COR-L47 (cell line): ENCODE data around the gene PPP1R9A.

Experiments used
- DNase-seq: peaks from one replicate; lab custom pipeline; 2025; lab: John Stamatoyannopoulos, UW

The PPP1R9A gene

DNA sequence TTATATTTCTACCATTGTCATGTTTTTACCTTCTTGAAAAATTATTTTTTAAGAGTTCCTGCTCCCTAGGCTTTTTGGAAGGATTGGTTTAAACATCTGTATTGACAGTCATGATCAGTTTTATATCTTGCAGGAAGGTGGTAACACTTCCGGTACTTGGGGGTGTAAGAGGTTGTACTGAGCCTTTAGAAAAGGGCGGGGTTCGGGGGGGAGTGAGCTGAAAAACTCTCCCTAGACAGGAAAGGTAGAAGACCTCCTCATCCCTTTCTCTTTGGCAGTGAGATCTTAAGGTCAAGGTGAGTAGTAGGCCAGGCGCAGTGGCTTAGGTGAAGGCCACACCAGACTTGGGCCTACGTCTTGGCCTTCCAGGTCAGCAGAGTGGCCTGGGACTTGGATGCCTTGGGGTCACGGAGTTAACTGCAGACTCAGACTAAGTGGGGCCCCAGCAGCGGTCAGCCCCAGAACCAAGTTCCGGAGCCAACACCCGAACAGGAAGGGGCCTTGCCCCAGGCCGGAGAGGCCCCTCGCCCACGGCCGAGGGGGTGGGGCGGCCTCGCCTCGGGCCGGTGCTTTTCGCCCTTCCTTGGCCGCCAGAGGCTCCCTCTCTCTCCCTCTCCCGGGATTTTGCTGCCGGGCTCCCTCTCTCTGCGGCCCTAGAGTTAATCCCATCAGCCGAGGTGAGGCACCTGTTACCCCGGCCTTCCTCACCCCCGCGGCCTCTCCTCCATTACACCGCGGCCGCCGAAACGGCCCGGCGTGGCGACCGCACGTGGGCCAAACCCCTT, at the start of gene PPP1R9A:
PPP1R9A (plus strand) TSS at position 569 of the 785 bp plus-strand sequence. CDS start 2,520 bp downstream, outside the sequence.
- peak; percentile 51 for DNase-seq

DNA sequence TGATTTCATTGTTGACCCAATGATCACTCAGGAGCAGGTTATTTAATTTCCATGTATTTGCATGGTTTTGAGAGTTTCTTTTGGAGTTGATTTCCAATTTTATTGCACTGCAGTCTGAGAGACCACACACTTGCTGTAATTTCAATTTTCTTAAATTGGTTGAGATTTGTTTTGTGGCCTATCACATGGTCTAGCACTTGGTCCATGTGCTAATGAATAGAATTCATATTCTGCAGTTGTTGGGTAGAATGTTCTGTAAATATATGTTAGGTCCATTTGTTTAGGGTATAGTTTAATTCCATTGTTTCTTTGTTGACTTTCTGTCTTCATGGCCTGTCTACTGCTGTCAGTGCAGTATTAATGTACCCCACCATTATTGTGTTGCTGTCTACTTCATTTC, 36.3 kb upstream of the PPP1R9A start:
- no peak for DNase-seq

DNA sequence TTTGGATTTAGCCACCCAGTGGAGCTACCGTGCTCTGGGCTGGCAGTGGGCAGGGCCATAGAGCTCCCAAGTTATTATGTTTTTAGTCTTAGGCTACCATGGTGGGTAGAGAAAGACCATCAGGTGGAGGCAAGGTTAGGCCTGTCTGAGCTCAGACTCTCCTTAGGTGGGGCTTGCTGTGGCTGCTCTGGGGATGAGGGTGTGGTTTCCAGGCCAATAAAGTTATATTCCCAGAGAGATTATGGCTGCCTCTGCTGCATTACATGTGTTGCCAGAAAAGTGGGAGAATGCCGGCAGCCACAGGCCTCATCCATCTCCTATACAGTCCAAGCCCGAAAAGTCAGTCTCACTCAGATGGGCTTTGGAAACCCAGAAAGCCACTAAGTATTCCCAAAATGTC, 34.2 kb upstream of the PPP1R9A start:
- no peak for DNase-seq

DNA sequence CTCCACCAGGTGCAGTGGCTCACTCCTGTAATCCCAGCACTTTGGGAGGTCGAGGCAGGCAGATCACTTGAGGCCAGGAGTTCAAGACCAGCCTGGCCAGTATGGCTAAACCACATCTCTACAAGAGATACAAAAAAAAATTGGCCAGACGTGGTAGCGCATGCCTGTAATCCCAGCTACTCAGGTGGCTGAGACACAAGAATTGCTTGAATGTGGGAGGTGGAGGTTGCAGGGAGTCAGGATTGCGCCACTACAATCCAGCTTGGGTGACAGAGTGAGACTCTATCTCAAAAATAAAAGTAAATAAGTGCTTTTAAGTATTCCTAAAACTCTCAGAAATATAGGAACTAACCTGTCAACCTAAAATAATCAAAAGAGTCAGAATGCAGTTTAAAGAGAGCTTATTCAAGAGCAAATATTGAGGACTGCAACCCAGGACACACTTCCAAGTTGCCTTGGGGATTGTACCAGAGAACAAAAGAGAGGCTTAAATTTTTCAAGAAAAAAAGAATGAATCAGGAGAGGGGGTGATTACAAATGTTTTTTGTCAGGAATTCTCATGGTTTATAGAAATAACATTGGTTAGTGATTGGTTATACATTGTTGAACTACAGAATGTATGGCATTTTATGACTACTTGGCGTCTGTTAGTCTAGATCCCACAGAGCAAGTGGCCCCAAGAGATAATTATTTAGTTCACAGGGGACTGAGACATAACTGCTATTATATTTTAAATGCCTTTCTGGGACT, 33.2 kb upstream of the PPP1R9A start:
- DNase-seq, result no peak

DNA sequence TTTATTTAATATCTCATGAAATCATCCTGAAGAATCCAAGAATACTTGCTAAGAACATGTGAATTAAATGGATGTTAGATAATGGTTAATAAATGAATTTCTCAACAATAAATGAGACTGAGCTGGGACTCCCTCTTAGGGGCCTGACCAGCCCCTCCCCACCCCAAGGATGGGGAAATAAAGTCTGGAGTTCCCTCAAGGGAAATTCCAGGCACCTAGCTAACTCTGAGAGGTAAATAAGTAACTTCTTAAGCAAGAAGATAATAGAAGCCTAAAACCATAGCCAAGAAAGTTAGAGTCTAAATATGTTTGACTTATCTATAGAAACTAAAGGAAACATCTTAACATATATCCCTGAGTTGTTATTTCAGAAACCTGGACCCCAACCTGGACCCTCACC, 32.2 kb upstream of the PPP1R9A start:
- no peak for DNase-seq

GRCh38 chr7:94877731-94878670, 29.4 kb upstream of the PPP1R9A start:
- no peak for DNase-seq

DNA sequence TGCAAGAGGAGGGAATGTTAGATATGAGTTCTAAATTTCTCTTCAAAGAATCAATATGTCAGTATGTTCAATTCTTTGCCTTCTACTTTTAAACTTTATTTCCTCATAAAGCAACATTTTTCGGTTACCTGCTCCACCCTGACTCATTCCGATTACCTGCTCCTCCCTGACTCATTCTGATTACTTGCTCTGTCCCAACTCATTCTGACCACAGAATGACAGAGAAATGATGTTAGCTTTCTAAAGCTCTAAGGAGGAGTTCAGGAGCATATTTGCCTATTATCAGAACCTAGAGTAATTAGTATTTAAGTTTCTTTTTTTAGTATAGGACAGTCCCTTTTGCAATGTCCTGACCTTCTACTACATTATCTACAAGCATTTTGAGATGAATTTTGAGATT, 24.5 kb upstream of the PPP1R9A start:
- no peak for DNase-seq

GRCh38 chr7:94883616-94884015, 23.8 kb upstream of the PPP1R9A start:
- DNase-seq, result no peak

- peak; percentile 45 for DNase-seq
Observed at GRCh38 chr7:94888551-94888950, 18.8 kb upstream of the PPP1R9A start.

DNA sequence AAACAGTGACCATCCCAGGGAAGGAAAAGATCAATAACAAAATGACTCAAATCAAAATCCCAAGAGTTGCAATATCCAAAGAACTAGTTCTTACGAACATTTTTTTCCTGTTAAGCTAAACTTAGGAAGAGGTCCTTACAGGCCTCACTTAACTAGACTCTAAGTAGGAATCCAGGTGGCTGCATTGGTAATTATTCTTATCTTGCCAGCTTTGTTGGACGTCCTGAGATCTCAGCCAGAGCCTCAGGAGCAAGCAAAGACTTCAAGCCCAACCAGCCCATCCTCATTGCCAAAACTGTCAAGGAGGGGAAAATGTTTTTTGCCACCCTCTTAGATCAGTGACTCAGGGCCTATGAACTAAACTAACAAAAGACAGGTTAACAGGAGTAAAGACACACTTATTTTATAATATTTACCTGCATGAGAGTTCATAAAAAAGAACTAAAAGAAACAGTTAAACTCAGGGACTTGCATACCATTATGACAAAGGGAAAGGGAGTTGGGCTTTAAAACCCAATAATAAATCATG, 18.3 kb upstream of the PPP1R9A start:
- DNase-seq, result no peak

DNA sequence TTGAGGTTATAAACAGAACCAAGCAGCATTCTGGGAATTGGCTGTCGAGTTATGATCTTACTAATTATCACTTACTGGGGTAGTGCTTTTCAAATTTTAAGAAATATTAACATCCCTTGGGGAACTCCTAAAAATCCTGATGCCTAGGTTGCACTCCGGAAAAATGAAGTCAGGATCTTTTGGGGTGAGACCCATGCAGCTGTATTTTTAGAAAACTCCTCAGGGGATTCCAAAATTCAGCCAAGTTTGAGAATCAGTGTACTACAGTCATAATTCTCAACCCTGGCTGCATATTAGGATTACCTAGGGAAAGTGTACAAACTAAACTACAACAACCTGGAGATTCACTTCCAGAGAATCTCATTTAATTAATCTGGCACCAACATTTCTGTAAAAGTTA, 17.2 kb upstream of the PPP1R9A start:
- no peak for DNase-seq

DNA sequence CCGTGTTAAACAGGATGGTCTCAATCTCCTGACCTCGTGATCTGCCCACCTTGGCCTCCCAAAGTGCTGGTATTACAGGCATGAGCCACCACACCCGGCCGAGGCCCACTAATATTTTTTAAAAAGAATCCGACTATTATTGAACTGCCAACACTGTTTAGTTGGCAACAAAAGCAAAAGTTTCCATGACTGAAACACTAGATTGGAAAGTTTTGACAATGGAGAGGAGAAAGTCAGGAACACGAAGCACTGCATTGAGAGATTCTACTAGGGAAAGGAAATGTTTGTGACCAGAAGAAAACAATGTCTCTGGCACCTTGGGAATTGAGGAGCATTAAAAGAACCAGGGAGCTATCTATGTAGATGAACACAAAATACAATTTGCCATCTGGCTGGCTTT, 13.7 kb upstream of the PPP1R9A start:
- DNase-seq, result no peak

GRCh38 chr7:94897541-94897940, 9.9 kb upstream of the PPP1R9A start:
- no peak for DNase-seq

DNA sequence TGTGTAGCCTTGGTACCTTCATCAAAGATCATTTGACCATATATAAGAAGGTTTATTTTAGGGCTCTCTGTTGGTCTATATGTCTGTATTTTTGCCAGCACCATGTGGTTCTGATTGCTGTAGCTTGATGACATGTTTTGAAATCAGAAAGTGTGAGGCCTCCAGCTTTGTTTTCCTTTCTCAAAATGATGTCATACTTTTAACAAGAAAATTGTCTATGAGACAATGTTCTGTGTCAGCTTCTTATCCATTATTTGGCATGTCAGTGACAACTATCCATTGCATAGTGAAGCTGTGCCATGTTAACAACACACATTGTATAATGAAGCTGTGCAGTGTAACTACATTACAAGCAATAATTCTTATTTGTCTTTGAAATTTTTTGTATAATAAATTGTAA, 9.1 kb upstream of the PPP1R9A start:
- no peak for DNase-seq

- DNase-seq, result no peak
Observed at GRCh38 chr7:94901981-94902380, 5.4 kb upstream of the PPP1R9A start.

DNA sequence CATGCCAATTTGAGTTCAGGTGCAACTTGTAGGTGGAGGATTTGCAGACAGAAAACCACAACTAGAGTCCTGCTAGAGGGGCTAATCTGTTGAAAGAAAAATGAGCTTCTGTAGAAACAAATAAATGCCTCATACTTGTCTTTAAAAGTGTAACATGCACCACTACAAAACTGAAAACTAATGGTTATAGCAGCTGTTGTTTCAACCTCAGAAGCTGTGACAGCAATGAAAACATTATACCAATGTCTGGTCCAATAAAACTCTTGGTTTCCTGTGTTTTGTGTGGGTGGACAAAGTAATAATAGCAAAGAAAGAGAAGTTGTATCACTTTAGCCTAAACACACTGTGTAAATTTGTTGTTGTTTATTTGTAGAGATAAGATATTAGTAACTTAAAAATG, 3.4 kb upstream of the PPP1R9A start:
- no peak for DNase-seq

DNA sequence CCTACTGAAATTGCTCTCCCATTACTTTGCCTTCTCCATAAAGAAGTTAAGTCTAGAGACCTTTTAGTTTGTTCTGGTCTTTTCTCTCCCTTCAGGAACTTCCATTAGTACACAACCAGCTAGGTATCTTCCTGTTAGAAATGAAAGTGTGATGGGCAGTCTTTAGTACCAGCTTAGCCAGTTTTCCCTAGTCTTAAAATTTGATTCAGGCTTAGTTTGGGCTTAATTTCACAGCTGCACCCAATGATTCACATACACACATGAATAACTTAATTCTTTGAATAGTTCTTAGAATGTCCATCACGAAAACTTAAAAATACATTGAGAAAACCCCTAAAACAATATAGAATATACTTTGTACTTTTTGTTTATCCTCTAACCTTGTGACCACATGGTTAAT, 2.4 kb upstream of the PPP1R9A start:
- no peak for DNase-seq

DNA sequence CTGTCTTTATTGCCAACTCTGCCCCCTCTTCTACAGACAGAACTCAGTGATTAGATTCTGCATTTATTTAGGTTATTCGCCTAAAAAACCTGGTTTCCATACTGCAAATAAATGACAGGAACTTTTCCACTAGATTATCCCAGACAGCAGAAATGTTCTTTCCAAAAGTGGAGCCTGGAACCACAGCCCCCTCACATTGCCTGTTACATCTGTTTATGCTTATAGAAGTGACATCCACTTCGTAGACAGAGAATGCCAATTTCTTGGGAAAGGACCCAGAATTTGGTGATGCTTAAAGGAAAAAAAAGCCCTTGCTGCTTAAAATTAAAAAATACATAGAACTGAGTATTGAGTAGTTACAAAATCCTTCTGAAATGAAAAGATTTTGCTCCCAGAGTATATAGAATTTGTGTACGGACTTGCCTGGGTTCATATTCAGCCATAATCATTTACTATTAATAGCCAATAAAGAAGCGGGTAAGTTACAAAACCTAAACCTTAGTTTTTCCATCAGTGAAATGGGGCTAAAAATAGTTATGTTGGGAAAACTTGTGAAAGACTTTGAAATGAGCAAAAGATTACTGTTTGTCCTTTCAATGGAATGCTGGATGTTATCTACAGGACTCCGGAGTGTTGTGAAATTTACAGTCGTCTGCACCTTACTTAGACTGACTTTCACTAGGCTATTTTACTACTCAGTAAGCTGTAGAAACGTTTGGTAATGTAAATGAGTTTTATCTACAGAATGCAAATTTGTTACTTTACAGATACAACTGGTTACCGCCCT, 1.1 kb upstream of the PPP1R9A start:
- no peak for DNase-seq

DNA sequence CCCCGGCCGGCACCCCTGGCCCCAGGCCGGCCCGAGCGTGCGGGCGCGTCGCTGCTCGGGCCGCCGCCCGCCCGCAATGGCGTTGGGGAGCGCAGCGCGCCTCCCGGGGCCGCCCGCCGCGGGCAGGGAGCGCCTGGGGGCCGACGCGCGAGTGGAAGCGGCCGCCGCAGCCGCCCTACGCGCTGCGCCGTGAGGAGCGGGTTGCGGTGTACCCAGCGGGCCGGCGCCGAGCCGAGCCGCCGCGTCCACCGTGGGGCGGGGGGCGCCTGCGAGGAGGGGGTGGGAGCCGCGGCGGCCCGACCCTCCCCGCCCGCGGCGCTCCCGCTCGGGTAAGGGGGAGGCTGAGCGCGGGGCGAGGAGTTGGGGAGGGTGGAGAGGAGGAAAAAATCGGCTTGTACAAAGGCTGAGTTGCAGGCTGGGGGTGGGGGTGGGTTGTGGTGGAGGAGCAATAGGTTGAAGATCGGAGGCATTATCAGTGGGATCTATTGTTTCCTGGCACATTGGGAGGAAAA, 473 bp downstream of the PPP1R9A start:
- peak; percentile 51 for DNase-seq

- peak; percentile 34 for DNase-seq
Observed at GRCh38 chr7:94908323-94909178, 1.2 kb downstream of the PPP1R9A start.
